ENCODE data around the gene DNAJB5.

DNA sequence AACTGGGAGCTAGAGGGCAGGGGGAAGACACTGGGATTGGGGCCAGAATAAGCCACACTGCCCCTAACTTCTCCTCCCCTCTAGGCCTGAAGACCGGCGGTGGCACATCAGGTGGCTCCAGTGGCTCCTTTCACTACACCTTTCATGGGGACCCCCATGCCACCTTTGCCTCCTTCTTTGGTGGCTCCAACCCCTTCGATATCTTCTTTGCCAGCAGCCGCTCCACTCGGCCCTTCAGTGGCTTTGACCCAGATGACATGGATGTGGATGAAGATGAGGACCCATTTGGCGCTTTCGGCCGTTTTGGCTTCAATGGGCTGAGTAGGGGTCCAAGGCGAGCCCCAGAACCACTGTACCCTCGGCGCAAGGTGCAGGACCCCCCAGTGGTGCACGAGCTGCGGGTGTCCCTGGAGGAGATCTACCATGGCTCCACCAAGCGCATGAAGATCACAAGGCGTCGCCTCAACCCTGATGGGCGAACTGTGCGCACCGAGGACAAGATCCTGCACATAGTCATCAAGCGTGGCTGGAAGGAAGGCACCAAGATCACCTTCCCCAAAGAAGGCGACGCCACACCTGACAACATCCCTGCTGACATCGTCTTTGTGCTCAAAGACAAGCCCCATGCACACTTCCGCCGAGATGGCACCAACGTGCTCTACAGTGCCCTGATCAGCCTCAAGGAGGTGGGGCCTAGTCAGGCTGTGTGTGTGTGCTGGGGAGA lies 6.8 kb downstream of the DNAJB5 start:
- TF ChIP-seq YY1 (IDR thresholded peaks at IDR 0.05; ENCODE audit: insufficient read depth, insufficient read length) (no peak), ZNF274 (IDR thresholded peaks at IDR 0.05; ENCODE audit: low read depth, low read length) (no peak), SUZ12 (IDR thresholded peaks at IDR 0.05; ENCODE audit: extremely low read depth, insufficient read depth, insufficient read length) (no peak)
